GM18508 (cell line): ENCODE data around the gene OR4D10.
"Not testable (repeated sequence)": the region's sequence is repeated elsewhere in the genome, so short reads cannot be mapped to it uniquely, and the experiment has no call there.

Experiments used
- ATAC-seq: cut with Tn5 transposase; IDR thresholded peaks from one replicate; pipeline ENCODE4 v1.9.1; 2021; ENCODE audit warnings: moderate number of reproducible peaks; ENCODE audit not compliant: insufficient read depth, unreplicated experiment

Gene OR4D10

DNA sequence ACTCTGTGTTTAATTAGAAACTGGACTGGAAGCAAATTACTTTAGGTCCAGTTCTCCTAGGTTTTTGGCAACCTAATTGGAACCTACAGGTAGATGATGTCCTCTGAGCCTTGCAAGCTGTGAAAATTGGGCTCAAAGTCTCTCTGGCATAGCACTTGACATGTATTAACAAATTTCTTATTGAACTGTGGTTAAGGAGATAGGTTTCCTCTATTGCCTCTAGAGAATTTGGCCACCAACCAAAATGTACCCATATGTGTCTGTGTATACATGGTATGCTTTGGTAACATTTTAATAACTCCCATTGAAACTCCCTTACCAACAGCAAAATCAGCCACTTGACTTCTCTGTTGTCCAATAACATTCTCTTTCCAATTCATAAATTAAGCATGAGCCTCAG lies at the start of gene OR4D10:
Gene OR4D10 (plus strand): TSS at position 301 of the 400 bp plus-strand sequence. CDS start 4,115 bp downstream, outside the sequence.
- no peak for ATAC-seq

DNA sequence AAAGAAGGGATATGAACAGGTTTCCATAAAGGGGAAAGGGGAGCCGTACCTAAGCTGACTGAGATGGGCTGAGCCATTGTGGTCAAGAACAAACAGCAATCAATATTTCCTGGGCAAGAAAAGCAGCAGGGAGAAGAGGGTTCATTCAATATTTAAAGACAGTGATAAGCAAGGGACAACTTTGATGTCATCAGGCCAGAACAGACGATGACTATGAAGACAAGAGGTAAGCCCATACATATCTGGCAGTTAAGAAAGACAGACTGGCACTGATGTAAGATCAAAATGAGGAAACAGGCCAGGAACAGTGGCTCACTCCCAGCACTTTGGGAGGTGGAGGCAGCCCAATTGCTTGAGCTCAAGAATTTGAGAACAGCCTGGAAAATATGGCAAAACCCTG lies 49.3 kb upstream of the OR4D10 start:
- no peak for ATAC-seq

DNA sequence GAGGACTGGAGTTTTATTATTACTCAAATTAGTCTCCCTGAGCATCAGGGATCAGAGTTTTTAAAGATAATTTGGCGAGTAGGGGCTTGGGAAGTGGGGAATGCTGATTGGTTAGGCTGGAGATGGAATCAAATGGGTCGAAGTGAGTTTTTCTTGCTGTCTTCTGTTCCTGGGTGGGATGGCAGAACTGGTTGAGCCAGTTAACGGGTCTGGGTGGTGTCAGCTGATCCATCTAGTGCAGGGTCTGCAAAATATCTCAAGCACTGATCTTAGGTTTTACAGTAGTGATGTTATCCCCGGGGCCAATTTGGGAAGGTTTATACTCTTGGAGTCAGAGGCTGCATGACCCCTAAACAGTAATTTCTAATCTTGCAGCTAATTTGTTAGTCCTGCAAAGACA lies 48.0 kb upstream of the OR4D10 start:
- no peak for ATAC-seq

GRCh38 chr11:59426361-59427067 lies 46.6 kb upstream of the OR4D10 start, which contains the start of gene OR5A2:
Gene OR5A2 (minus strand): TSS chr11:59426413. CDS start chr11:59422953, 3,460 bp downstream.
- no peak for ATAC-seq

DNA sequence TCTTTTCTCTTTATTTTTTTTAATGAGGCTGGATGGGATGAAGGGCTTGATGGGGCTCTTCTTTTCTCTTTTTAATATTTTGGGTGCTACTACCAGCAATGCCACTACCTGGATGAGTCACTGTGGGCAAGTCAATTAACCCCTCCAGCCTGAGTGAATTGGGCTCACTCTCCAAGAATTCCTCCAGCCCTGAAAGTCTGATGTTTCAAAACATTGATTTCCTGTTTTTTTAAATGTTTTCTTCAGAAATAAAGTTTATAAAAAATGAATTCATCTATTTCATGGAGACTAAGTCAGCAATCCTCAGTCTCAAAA lies 46.1 kb upstream of the OR4D10 start:
- ATAC-seq = no peak

GRCh38 chr11:59429924-59430516 lies 43.1 kb upstream of the OR4D10 start:
- peak; percentile 89 for ATAC-seq

- ATAC-seq = no peak
Measured at GRCh38 chr11:59436169-59436568, 36.9 kb upstream of the OR4D10 start, which contains the start of gene OR5A1. Gene OR5A1 (plus strand): TSS chr11:59436469. CDS start chr11:59443169, 6,700 bp downstream.

- no peak for ATAC-seq
Measured at GRCh38 chr11:59437770-59438169, 35.3 kb upstream of the OR4D10 start.

GRCh38 chr11:59445624-59446023 lies 27.5 kb upstream of the OR4D10 start:
- not testable (repeated sequence) for ATAC-seq

DNA sequence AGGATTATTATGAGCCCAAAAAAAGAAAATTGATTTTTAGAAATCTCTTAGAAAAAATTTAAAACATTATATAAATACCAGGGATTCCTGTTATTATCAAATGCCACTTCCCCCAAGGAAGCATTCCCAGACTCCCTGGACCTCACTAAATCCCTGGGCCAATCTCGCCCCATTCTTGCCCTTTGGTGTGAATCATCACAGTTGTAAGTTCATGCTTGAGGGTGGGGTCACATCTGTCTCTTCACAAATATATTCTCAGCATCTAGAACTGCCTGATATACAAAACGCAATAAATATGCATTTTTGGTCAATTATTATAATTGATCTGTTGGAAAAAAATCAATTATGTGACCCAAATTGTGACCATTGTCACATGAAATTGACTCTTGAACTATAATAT lies 24.6 kb upstream of the OR4D10 start:
- ATAC-seq = no peak

- ATAC-seq = no peak
Measured at GRCh38 chr11:59456661-59457060, 16.5 kb upstream of the OR4D10 start, which contains the start of gene OR4D6. Gene OR4D6 (plus strand): TSS chr11:59456961. CDS start chr11:59456961, 0 bp downstream.

DNA sequence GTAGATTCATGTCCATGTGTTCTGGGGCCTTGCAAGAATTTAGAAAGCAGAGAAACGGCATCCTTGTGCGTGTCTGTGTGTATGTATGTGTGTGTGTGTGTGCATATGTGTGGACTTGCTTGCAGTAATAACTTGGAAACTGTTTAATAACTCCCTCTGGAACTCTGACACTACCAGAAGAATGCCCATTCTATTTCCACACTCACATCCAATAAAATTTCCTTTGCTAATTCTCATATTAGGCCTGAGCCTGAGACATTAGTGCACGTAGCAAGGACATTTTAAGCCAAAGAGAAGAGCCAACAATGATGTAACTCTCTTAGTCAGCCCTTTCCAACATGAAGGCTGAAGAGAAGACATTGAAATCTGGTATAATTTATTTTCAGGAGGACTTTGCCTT lies 13.2 kb upstream of the OR4D10 start:
- no peak for ATAC-seq

- ATAC-seq = no peak
Measured at GRCh38 chr11:59463190-59463641, 9.9 kb upstream of the OR4D10 start.

DNA sequence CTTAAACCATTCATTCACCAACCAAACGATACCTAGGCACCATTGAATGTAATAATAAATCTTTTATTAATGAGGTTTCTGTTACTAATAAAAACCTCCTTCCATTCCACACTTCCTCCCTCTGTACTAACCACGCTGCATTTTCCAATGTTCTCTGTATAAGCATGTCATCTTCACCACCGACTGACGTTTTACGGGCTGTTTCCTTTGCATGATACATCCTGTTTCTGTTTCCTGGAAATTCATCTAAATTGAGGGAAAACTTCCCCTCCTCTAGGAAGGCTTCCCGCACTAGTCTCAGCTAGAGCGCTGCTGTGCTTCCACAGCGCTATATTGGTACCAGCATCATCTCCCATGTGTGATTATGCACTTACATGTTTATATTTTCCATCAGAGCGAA lies 2.1 kb downstream of the OR4D10 start:
- ATAC-seq = no peak

- no peak for ATAC-seq
Measured at GRCh38 chr11:59479906-59480305, 6.8 kb downstream of the OR4D10 start.

- no peak for ATAC-seq
Measured at GRCh38 chr11:59480359-59480758, 7.2 kb downstream of the OR4D10 start.

- no peak for ATAC-seq
Measured at GRCh38 chr11:59501931-59502330, 28.8 kb downstream of the OR4D10 start.

- ATAC-seq = no peak
Measured at GRCh38 chr11:59503276-59503675, 30.2 kb downstream of the OR4D10 start, which contains the start of gene OR4D11. Gene OR4D11 (plus strand): TSS chr11:59503576. CDS start chr11:59503576, 0 bp downstream.

- no peak for ATAC-seq
Measured at GRCh38 chr11:59510941-59511589, 38.0 kb downstream of the OR4D10 start, which contains the start of gene OR4D9. Gene OR4D9 (plus strand): TSS chr11:59511539. CDS start chr11:59514913, 3,374 bp downstream.

DNA sequence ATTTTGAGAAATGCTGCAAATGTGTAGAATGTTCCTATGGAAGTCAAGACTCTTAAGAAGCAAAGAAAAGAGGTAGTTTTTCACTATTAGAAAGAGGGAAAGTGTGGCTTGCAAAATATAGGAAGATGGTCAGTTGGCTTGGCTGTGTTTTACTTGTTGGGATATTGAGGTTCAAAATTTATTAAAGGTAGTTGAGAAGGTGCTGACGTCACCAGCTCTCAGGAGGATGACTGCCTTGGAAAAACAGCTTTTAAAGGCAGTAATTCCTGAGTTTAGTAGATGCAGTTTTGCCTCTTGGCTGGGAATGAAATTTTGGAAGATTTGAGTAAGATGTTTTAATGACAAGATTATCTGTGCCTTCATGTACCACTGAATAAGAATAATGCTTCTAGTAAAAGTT lies 38.6 kb downstream of the OR4D10 start:
- ATAC-seq = no peak

DNA sequence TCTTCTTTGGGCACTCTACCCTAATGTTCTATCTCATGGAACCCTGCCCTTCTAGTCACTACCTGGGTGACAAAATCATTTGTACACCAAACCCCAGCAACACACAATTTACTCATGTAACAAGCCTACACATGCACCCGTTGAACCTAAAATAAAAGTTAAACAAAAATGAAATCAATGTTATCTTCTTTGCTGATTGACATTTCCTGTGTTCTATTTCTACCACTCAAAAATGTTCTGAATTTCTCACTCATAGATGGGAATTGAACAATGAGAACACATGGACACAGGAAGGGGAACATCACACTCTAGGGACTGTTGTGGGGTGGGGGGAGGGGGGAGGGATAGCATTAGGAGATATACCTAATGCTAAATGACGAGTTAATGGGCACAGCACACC lies 47.0 kb downstream of the OR4D10 start:
- ATAC-seq = not testable (repeated sequence)
